Panc1 (cell line): Measurements from ENCODE around the gene DCUN1D4. TPM values are rescaled to one million over a fixed set of nuclear protein-coding genes. Genes with fewer than 3 reads are reported as not detected.
A peak's percentile ranks its signal among the peaks of the same experiment; 100 is the strongest.

Source experiments
- ATAC-seq: fragments of 200-7000 bp; cut with Tn5 transposase; 2 replicates; pipeline ENCODE4 v1.9.1; 2020; ENCODE audit warnings: mild to moderate bottlenecking, moderate library complexity
- BruUV-seq: library from RNA; stranded (reverse); fragments of 400-500 nt; replicated peaks from 2 replicates; lab custom pipeline; 2021; lab: Mats Ljungman, UMichigan
- CTCF ChIA-PET: fragments of 300-600 bp; sonication (Branson Sonifier 250); formaldehyde crosslinking; loops from one replicate; lab custom pipeline; 2022; ENCODE audit warnings: antibody characterized with exemption; lab: Charles Lee
- POLR2A ChIA-PET: fragments of 300-600 bp; sonication (Branson Sonifier 250); formaldehyde crosslinking; loops from one replicate; lab custom pipeline; 2022; ENCODE audit warnings: antibody characterized with exemption; lab: Charles Lee
- DNase-seq: peaks from one replicate; pipeline ENCODE4 v3.0.0-alpha.2; 2010; ENCODE audit warnings: low read depth, low spot score
- H3K27ac ChIP-seq: 2 replicates; pipeline ENCODE4 v1.5.1; 2011; ENCODE audit warnings: mild to moderate bottlenecking, low read length, inconsistent platforms
- H3K27me3 ChIP-seq: fragments of 200-500 bp; sonication (Bioruptor generic); 2 replicates; pipeline ENCODE4 v1.6.0; 2014; ENCODE audit warnings: low read length, inconsistent platforms; ENCODE audit not compliant: control insufficient read depth, insufficient read depth
- H3K36me3 ChIP-seq: fragments of 200-500 bp; sonication (Bioruptor generic); 2 replicates; pipeline ENCODE4 v1.5.1; 2014; ENCODE audit warnings: inconsistent platforms, mild to moderate bottlenecking, low read length, moderate library complexity; ENCODE audit not compliant: control insufficient read depth, insufficient read depth
- H3K4me1 ChIP-seq: 2 replicates; pipeline ENCODE4 v1.5.1; 2011; ENCODE audit warnings: inconsistent platforms, mild to moderate bottlenecking, low read length, moderate library complexity; ENCODE audit not compliant: control insufficient read depth, insufficient read depth
- H3K4me3 ChIP-seq, 2 experiments: 2 replicates each; pipeline ENCODE4 v1.5.1; 2011 to 2012; ENCODE audit warnings: low read depth in 2 of 2, low read length in 2 of 2, mild to moderate bottlenecking in 2 of 2, inconsistent platforms in 1 of 2, moderate library complexity in 1 of 2
- H3K9me3 ChIP-seq: fragments of 200-500 bp; sonication (Bioruptor generic); 2 replicates; pipeline ENCODE4 v1.5.1; 2014; ENCODE audit warnings: low read depth, mild to moderate bottlenecking, inconsistent platforms, low read length, moderate library complexity; ENCODE audit not compliant: control insufficient read depth, insufficient read depth
- POLR2AphosphoS5 ChIP-seq: IDR thresholded peaks from 2 replicates; pipeline ENCODE4 v1.6.1; 2012; ENCODE audit warnings: mild to moderate bottlenecking, low read depth, low read length, moderate library complexity
- REST ChIP-seq, 2 experiments: IDR thresholded peaks; 2 replicates each; pipeline ENCODE4 v1.6.1; 2011 to 2012; ENCODE audit warnings: low read depth in 2 of 2, control low read depth in 1 of 2, low read length in 1 of 2, mild to moderate bottlenecking in 1 of 2, moderate library complexity in 1 of 2; ENCODE audit not compliant: insufficient read depth in 1 of 2
- SIN3A ChIP-seq: IDR thresholded peaks from 2 replicates; pipeline ENCODE4 v1.6.1; 2012; ENCODE audit warnings: low read depth, mild to moderate bottlenecking, low read length, moderate library complexity, borderline replicate concordance; ENCODE audit not compliant: insufficient read depth
- TCF7L2 ChIP-seq: IDR thresholded peaks from 2 replicates; pipeline ENCODE4 v1.6.1; 2011; ENCODE audit warnings: mild to moderate bottlenecking, low read depth, low read length, inconsistent platforms
- in situ Hi-C: cut with HindIII; loops from 2 replicates; pipeline ENCODE4 v1.10.0; 2016; ENCODE audit warnings: low sequenced_read_pairs, low pct_unique_long_range_greater_than_20kb
- intact Hi-C: fragments of 100-400 bp; cut with micrococcal nuclease; formaldehyde crosslinking; loops from one replicate; pipeline ENCODE4 v1.10.0; 2022; ENCODE audit not compliant: unreplicated experiment
- total RNA-seq: library from RNA; stranded (reverse); gene quantifications from one replicate; pipeline ENCODE4 v1.2.1, GENCODE V29; 2021; ENCODE audit not compliant: unreplicated experiment
- TF ChIP-seq, protein P1 (sequence below): fragments of 450-650 bp; IDR thresholded peaks from 2 replicates; pipeline ENCODE4 v1.5.1; 2017; ENCODE audit warnings: mild to moderate bottlenecking

Gene DCUN1D4
- total RNA-seq, 1 experiment from 2014 or later: 64.6 TPM

DNA sequence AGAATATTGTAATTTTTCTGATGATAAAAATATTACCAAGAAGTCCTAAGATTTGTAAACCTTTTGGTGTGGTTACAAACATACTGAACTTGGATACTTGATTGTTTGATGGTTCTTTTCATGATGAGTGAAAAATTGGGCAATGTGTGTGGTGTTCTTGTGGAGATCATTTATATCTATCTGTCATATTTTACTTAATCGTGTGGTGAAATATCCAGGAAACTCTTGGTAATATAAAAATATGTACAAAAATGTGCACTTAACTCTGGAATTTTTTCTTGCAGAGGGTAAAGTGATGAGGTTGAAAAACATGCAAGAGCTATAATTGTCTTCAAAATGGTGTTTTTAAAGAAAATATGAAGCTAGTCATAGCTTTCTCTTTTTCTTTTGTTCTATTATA is 2.8 kb downstream of the DCUN1D4 start:
- no peak for DNase-seq
- in situ Hi-C loops: no loop called here
- BruUV-seq: no TSS peak
- no peak for ATAC-seq
- TF ChIP-seq TCF7L2: no peak
- no peak for TF ChIP-seq REST (IDR thresholded peaks at IDR 0.05; ENCODE audit: insufficient read depth in 1 of 2, low read depth in 2 of 2, low read length in 1 of 2)
- TF ChIP-seq SIN3A: no peak
- TF ChIP-seq, protein P1, sequence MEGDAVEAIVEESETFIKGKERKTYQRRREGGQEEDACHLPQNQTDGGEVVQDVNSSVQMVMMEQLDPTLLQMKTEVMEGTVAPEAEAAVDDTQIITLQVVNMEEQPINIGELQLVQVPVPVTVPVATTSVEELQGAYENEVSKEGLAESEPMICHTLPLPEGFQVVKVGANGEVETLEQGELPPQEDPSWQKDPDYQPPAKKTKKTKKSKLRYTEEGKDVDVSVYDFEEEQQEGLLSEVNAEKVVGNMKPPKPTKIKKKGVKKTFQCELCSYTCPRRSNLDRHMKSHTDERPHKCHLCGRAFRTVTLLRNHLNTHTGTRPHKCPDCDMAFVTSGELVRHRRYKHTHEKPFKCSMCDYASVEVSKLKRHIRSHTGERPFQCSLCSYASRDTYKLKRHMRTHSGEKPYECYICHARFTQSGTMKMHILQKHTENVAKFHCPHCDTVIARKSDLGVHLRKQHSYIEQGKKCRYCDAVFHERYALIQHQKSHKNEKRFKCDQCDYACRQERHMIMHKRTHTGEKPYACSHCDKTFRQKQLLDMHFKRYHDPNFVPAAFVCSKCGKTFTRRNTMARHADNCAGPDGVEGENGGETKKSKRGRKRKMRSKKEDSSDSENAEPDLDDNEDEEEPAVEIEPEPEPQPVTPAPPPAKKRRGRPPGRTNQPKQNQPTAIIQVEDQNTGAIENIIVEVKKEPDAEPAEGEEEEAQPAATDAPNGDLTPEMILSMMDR: no peak
- TF ChIP-seq POLR2AphosphoS5: no peak
- intact Hi-C loops: no loop called here
- Histone ChIP-seq H3K27me3 (no peaks in the 10 kb centered on the region), H3K4me1 (peaks cover 14% of the 10 kb centered on the region; the same call in 1 of the 2 replicates), H3K27ac (peak overlapping the region; percentile 94), H3K36me3 (no peaks in the 10 kb centered on the region; the same call in none of the 2 replicates), H3K9me3 (no peaks in the 10 kb centered on the region), H3K4me3 (peak overlapping the region in 1 of 2 experiments; percentile 76; a peak in 1 of 4 replicates)
- ChIA-PET POLR2A (no interaction called here), CTCF (no interaction called here)

- no TSS peak for BruUV-seq
- ChIA-PET CTCF (no interaction called here), POLR2A (no interaction called here)
- in situ Hi-C loops (no loop called here), intact Hi-C loops (no loop called here)
- ATAC-seq (no peak), DNase-seq (no peak)
- no peaks in the 10 kb centered on the region for H3K27me3 ChIP-seq
- no peaks in the 10 kb centered on the region; the same call in 1 of the 2 replicates for H3K36me3 ChIP-seq
- no peak overlapping the region for H3K4me3 ChIP-seq
- H3K27ac ChIP-seq: no peak overlapping the region
- TF ChIP-seq TCF7L2 (no peak), SIN3A (no peak), POLR2AphosphoS5 (no peak), REST (IDR thresholded peaks at IDR 0.05; ENCODE audit: insufficient read depth in 1 of 2, low read depth in 2 of 2, low read length in 1 of 2) (no peak)
- TF ChIP-seq, protein P1: no peak
- peaks cover 25% of the 10 kb centered on the region for H3K4me1 ChIP-seq
- H3K9me3 ChIP-seq: no peaks in the 10 kb centered on the region
Observed at GRCh38 chr4:51849430-51849829, 6.5 kb downstream of the DCUN1D4 start.
